ENCODE results near the gene MAPK10.

Gene MAPK10

DNA sequence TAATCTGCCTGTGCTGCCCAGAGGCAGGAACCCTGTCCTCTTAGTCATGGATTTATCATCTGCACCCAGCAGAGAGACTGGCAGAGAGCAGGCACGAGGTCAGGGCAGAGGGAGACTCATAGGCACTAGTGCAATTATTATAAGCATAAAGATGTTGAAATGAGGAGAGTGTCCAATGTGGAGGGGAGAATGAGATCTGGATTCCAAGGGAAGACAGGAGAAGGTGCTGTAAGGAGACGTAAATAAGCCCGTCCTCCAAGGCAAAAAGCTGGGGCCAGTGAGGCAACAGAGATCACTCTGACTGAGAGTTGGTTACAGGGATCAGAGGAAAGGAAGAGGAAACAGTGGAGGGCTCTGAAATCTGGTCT is 406.2 kb downstream of the MAPK10 start:
- FAIRE-seq (no peak), DNase-seq (ENCODE audit: extremely low spot score, insufficient read length, low read depth) (no peak)

DNA sequence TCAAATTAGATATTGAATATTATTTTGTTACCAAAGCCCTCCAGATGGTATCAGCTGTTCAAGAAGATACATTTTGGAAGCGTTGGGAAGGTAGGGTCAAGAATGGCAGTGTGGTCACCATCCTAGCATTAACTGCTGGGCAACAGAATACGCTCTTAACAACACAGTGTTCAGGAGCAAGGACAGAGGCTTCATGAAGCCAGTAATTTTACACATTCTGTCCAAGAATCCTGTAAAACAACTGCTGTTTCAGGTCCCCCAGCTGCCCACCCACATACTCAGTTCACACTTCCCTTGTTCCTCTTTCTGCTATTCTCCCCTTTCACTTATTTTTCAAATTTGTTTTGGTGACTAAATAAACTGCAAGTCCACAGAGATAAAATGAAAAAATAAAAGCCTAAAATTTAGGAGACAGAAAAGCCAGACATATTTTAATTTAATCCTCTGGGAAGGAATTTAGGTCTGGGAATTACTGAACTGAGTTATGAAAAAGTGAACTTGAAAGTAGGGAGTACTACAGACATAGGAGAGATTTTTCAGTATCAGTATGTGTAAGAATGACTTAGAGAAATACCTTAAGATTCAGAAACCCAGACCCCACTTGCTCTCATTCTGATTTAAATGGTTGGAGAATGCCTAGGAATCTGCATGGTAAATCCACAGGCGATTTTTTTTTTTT is 406.7 kb downstream of the MAPK10 start:
- DNase-seq (ENCODE audit: extremely low spot score, insufficient read length, low read depth), result no peak
- FAIRE-seq, result no peak

- FAIRE-seq (no peak), DNase-seq (ENCODE audit: extremely low spot score, insufficient read length, low read depth) (no peak)
Measured at GRCh38 chr4:85952528-85952927, 407.3 kb downstream of the MAPK10 start.

- DNase-seq (ENCODE audit: extremely low spot score, insufficient read length, low read depth), result no peak
- no peak for FAIRE-seq
Measured at GRCh38 chr4:85951099-85951498, 408.8 kb downstream of the MAPK10 start.

DNA sequence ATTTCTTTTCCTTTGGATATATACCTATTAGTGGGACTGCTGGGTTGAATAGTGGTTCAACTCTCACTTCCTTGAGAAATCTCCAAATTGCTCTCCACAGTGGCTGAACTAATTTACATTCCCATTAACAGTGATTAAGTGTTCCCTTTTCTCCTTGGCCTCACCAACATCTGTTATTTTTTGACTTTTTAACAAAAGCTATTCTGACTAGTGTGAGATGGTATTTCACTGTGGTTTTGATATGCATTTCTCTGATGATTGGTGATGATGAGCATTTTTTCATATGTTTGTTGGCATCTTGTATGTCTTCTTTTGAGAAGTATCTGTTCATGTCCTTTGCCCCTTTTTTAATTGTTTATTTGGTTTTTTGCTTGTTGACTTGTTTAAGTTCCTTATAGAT is 413.0 kb downstream of the MAPK10 start:
- FAIRE-seq, result no peak
- DNase-seq (ENCODE audit: extremely low spot score, insufficient read length, low read depth), result no peak

GRCh38 chr4:85942107-85942506 is 417.7 kb downstream of the MAPK10 start:
- no peak for FAIRE-seq

GRCh38 chr4:85940151-85940550 is 419.7 kb downstream of the MAPK10 start:
- no peak for DNase-seq (ENCODE audit: extremely low spot score, insufficient read length, low read depth)
- no peak for FAIRE-seq

More at GRCh38 chr4:85942107-85942506, 417.7 kb downstream of the MAPK10 start:
- DNase-seq (ENCODE audit: extremely low spot score, insufficient read length, low read depth), result no peak

Data from GM18507 (cell line).